ENCODE measurements around the gene PPP1R14C.

Gene PPP1R14C

DNA sequence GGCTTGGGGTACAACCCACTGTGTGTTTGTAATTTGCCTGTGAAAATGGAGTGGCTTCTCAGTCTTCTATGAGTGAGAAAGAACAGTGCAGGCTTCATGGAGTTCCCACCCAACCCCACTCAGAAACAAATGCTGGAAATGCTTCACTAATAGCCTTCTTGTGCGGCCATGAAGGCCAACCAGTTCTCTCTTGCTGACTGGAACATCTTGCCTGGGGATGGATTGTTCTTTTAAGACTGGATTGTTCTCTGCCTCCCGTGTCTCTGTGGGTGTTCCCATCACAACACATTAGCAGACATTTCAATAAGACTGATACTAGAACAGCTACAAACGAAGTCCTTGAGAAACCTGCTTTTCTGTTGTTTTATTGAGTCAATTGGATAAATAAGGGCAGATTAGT is 110.6 kb downstream of the PPP1R14C start:
- no peak for DNase-seq

DNA sequence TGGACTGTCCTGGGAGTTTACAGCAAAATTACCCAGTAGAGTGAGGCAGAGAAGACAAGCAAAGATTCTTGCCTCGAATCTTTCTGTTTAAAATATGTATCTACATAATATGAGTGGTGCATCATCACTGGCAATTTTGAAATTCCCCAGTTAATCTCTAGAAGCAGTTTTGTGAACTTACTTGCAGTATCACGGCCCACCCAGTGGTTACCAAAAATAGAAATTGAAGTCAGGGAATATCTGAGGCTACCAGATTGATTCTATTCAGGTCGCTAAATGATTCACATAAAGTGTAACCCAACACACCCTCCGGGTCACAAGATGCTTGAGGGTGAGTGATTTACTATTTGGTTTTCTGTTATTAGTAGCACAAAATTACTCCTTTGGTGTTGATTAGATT is 111.9 kb downstream of the PPP1R14C start:
- no peak for DNase-seq

GRCh38 chr6:150255840-150256239 is 113.0 kb downstream of the PPP1R14C start:
- DNase-seq: no peak

DNA sequence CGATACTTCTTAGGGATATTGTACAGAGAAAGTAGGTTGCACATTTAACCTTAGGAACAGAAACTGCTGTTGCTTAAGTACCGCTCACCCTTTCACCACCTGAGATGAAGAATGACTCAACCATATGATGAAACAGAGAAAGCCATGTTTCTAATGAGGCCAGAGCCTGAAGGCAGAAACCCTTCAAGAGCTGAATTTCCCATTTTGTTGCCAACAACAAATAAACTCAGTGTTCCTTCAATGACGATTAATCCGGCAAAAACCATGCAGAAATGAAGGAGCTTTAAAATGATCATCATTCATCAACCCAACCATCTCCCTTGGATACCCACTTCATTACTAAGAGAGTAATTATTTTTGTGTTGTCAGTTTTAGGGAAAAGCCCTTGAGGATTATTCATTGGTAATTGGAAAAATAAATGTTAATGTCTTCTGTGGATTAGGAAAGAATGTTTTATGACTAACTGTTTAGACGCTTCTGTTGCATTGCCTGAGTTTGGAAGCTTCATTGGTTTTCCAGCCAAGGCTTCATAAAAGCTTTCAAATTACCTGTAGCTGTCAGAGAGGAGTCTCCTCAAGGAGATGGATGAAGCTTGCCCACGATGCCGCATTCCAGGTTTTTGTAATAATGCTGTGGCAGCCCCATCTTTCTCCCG is 113.9 kb downstream of the PPP1R14C start:
- no peak for DNase-seq

GRCh38 chr6:150258381-150258780 is 115.5 kb downstream of the PPP1R14C start:
- DNase-seq: no peak

- no peak for DNase-seq
These were observed 118.1 kb downstream of the PPP1R14C start for GRCh38 chr6:150260931-150261330.

DNA sequence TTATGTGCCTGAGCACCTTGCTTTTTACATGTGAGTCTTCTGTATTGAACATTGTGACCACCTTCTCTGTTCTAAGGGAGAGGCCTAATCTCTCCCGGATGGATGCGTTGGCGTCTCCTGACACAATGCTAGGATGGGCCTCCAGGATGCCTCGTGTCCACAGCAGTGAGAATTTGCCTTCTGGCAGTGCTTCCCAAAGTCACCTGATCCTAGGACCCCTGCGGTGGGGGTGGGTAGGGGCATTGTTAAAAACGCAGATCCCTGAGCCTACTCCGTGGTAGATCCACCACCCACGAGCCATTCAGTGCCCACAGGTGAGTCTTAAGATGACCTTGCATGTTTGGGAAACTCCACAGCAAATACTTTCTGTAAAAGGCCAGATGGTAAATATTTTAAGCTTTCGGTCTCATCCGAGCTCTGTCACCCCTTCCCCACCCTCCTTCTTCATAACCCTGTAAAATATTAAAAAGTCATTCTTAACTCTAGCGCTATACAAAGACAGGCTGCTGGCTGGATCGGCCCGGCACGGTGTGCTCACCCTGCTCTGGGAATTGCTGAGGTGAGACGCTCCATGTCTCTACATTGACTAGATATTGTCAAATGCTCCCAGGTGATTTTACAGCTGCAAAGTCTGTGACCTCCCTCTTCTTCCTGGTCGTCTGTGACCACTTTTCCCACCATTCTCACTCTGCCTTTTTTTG is 119.3 kb downstream of the PPP1R14C start:
- DNase-seq: no peak

DNA sequence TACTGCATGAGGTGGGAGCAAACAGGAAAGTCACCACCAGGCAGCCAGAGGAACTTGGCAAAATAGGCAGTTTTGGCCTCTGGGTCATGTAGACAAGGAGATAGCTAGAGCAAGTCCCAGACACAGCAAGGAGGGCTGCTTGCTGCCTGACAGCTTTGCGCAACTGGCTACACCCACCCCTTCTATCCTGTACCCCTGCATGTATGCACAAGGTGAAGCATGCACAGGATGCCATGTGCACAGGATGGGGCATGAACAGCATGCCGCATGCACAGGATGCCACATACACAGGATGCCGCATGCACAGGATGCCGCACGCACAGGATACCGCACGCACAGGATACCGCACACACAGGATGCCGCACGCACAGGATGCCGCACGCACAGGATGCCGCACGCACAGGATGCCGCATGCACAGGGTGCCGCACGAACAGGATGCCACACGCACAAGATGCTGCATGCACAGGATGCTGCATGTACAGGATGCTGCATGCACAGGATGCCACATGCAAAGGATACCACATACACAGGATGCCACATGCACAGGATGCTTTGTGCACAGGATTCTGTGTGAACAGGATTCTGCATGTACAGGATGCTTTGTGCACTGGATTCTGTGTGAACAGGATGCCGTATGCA is 121.0 kb downstream of the PPP1R14C start:
- no peak for DNase-seq

DNA sequence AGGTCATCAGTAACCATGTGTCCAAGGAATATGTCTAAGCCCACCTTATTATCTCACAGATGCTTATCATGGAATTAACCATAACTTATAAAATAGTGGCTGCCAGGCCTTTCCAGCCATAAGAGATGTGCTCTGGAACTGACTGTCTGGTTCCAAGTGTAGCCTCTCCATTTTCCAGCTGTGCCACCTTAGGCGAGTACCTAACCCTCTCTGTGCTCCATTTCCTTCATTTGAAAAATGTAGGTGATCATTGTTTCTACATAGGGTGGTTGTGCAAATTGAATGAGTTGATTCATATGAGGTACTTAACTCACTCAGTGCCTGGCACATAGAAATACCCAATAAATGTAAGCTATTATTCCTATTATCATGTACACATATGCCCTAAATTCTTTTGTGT is 123.5 kb downstream of the PPP1R14C start:
- no peak for DNase-seq

DNA sequence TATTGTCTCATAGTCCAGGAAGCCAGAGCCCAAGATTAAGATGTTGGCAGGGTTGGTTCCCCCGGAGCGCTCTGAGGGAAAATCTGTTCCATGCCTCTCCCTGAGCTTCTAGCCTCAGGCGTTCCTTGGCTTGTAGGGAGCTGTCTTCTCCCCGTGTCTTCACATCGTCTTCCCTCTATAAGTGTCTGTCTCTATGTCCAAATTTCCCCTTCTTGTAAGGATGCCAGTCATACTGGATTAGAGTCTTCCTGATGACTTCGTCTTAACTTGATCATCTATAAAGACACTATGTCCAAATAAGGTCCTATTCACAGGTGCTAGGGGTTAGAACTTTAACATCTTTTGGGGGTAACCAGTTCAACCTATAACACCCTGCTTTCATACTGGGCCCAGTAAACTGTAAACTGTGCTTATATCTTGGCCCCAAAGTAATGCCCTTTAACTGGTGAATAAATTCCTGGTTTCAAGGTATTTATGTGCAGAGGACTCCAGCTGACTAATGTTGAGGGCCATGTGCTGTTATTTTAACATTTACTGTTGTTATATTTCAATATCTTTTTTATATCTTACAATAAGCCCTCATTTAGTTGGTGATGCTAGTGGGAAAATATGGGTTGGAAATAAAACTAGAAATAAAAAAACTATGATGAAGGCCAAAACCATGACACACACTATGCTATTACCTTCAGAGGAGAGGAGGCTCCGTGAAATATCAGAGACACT is 124.3 kb downstream of the PPP1R14C start:
- no peak for DNase-seq

DNA sequence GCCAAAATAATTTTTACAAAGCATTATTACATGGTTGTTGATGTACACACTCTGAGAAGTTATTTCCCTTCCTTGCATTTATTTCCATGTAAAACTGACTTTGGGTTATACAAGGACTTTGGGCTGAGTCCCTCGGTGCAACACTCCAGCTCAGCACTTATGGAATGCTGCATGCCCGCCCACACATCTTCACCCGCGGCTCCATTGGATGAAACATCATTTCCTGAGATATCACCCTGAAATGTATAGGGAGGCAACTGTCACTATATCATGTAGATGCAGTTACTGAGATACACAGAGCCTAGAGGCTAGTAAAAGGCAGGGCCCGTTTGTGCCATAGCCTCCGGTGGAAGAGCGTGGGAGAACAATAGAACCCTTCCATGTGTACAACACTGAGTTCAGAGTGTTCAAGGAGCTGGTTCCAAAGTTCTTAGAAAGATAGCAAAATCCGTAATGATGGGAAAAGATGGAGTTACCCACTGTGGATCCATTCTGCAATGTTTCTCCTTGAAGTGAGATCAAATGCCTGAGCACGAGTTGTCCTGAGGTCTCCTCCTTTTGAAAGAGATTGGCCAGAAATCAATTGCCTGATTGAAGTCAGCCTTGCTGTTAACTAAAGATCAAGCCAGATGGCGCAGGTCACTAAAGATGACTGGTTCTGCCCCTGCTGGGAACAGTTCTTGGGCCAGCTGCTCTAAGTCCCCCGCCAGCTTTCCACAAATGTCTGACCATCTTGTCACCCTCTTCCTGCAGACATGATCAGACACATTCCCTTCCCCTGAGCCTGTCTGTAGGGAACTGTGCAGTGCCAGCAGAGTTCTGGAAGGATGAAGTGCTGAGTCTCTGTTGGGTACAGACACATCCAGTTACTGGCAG is 125.1 kb downstream of the PPP1R14C start:
- DNase-seq: no peak

- no peak for DNase-seq
These were observed 126.4 kb downstream of the PPP1R14C start for GRCh38 chr6:150269130-150269856.

DNA sequence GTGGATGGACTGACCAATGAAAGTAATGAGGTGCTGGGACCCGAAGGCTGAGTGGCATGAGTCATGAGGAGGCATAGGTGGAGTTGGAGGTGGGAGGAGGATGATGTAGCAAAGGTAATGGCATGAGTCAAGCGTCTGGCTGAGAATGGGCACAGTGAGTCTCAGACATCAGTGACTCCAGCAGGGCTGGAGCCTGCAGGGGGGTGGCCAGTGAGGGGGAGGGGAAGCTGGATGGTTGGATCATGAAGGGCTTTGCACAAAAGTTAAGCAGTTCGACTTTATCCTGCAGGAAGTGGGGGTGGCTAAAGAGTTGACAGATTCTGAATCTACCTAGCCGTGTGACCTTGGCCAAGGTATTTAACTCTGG is 127.0 kb downstream of the PPP1R14C start:
- no peak for DNase-seq

GRCh38 chr6:150270330-150271052 is 127.6 kb downstream of the PPP1R14C start:
- DNase-seq: no peak

DNA sequence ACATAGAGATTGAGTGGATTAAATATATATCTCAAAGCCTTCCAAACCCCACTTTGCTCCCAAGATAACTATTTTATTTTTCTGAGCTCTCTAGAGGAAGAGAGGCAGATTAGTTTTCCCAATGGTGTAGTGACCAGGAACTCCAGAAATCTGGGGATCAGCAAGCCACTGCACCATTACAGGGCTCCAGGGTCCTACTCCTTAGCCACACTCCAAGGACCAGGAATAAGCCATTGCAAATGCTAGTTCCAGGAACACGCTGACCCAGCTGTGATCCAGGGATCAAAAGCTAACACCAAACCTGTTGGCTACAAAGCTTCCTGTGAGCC is 128.3 kb downstream of the PPP1R14C start:
- DNase-seq: no peak

- DNase-seq: no peak
These were observed 128.8 kb downstream of the PPP1R14C start for GRCh38 chr6:150271501-150272263.

- no peak for DNase-seq
These were observed 129.6 kb downstream of the PPP1R14C start for GRCh38 chr6:150272264-150272975.

DNA sequence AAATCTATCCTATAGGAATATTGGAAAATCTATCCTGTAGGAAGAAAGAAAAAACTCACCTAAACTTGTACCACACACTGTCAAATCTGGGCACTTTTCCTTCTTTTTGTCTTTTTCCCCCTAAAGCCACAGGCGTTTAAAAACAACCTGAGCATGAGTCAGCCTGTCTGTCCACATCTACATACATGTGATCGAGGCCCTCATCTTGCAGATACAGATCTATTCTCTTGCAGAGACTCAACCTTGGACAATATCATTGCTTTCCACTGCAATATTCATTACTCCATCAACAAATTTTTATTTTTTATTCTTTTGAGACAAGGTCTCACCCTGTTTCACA is 130.1 kb downstream of the PPP1R14C start:
- DNase-seq: no peak

- no peak for DNase-seq
These were observed 130.8 kb downstream of the PPP1R14C start for GRCh38 chr6:150273457-150274309.

All from NCI-H510A treated with DMSO at 0.1 percent for 48 hours (cell line).